NCI-H1694 treated with DMSO at 0.1 percent for 48 hours (cell line): ENCODE data around the gene RBM4.
A peak's percentile ranks its signal among the peaks of the same experiment; 100 is the strongest.
"Not testable (repeated sequence)": the region's sequence is repeated elsewhere in the genome, so short reads cannot be mapped to it uniquely, and the experiment has no call there.

ENCODE experiments used
- DNase-seq: peaks from one replicate; lab custom pipeline; 2025; lab: John Stamatoyannopoulos, UW

RBM4 gene

GRCh38 chr11:66616379-66617154 is 21.9 kb upstream of the RBM4 start, which contains the start of gene RBM14:
Gene RBM14 (plus strand): TSS chr11:66616630. CDS start chr11:66616721, 91 bp downstream.
- DNase-seq: peak; percentile 96

- DNase-seq: no peak
Measured at GRCh38 chr11:66617155-66617834, 21.2 kb upstream of the RBM4 start.

- DNase-seq: no peak
Measured at GRCh38 chr11:66619080-66619554, 19.4 kb upstream of the RBM4 start.

- DNase-seq: no peak
Measured at GRCh38 chr11:66624450-66624849, 14.1 kb upstream of the RBM4 start.

GRCh38 chr11:66625041-66625751 is 13.3 kb upstream of the RBM4 start:
- DNase-seq: no peak

GRCh38 chr11:66625752-66626149 is 12.8 kb upstream of the RBM4 start:
- no peak for DNase-seq

GRCh38 chr11:66626382-66626781 is 12.1 kb upstream of the RBM4 start:
- no peak for DNase-seq

- DNase-seq: no peak
Measured at GRCh38 chr11:66626926-66627325, 11.6 kb upstream of the RBM4 start.

- DNase-seq: no peak
Measured at GRCh38 chr11:66628061-66628603, 10.4 kb upstream of the RBM4 start.

- DNase-seq: no peak
Measured at GRCh38 chr11:66629356-66629755, 9.1 kb upstream of the RBM4 start.

- no peak for DNase-seq
Measured at GRCh38 chr11:66631883-66632282, 6.6 kb upstream of the RBM4 start.

- no peak for DNase-seq
Measured at GRCh38 chr11:66632952-66633351, 5.6 kb upstream of the RBM4 start.

GRCh38 chr11:66636411-66636810 is 2.1 kb upstream of the RBM4 start:
- DNase-seq: no peak

GRCh38 chr11:66637557-66638176 is 836 bp upstream of the RBM4 start:
- no peak for DNase-seq

- no peak for DNase-seq
Measured at GRCh38 chr11:66639066-66639813, 737 bp downstream of the RBM4 start.

GRCh38 chr11:66639814-66640340 is 1.4 kb downstream of the RBM4 start:
- not testable (repeated sequence) for DNase-seq

- no peak for DNase-seq
Measured at GRCh38 chr11:66641834-66642233, 3.3 kb downstream of the RBM4 start.

- no peak for DNase-seq
Measured at GRCh38 chr11:66643745-66644437, 5.4 kb downstream of the RBM4 start.

GRCh38 chr11:66646828-66647227 is 8.3 kb downstream of the RBM4 start:
- no peak for DNase-seq

- no peak for DNase-seq
Measured at GRCh38 chr11:66649903-66650302, 11.4 kb downstream of the RBM4 start.
